GM18520 (cell line): ENCODE data around the gene SFXN5.
"Not testable (repeated sequence)": the region's sequence is repeated elsewhere in the genome, so short reads cannot be mapped to it uniquely, and the experiment has no call there.

Source experiments
- ATAC-seq: cut with Tn5 transposase; IDR thresholded peaks from one replicate; pipeline ENCODE4 v1.9.1; 2021; ENCODE audit not compliant: unreplicated experiment

Gene SFXN5

GRCh38 chr2:73071360-73072128 is at the start of gene SFXN5:
Gene SFXN5, minus strand, starts transcription at chr2:73071712. Its CDS starts 7 bp downstream, at chr2:73071705.
- ATAC-seq, result peak; percentile 58

- ATAC-seq, result not testable (repeated sequence)
Measured at GRCh38 chr2:73119611-73120239, 48.2 kb upstream of the SFXN5 start.

- ATAC-seq, result no peak
Measured at GRCh38 chr2:73117441-73117840, 45.9 kb upstream of the SFXN5 start.

GRCh38 chr2:73116182-73116960 is 44.9 kb upstream of the SFXN5 start:
- ATAC-seq, result no peak

- ATAC-seq, result no peak
Measured at GRCh38 chr2:73114273-73114867, 42.9 kb upstream of the SFXN5 start.

- no peak for ATAC-seq
Measured at GRCh38 chr2:73112913-73113854, 41.7 kb upstream of the SFXN5 start, which contains the start of gene RAB11FIP5. Gene RAB11FIP5, minus strand, starts transcription at chr2:73112948. Its CDS starts 171 bp downstream, at chr2:73112777.

GRCh38 chr2:73112026-73112912 is 40.8 kb upstream of the SFXN5 start:
- ATAC-seq, result no peak

GRCh38 chr2:73111073-73112025 is 39.8 kb upstream of the SFXN5 start:
- no peak for ATAC-seq

- ATAC-seq, result no peak
Measured at GRCh38 chr2:73110168-73111072, 38.9 kb upstream of the SFXN5 start.

- no peak for ATAC-seq
Measured at GRCh38 chr2:73109431-73110167, 38.1 kb upstream of the SFXN5 start.

GRCh38 chr2:73107211-73107926 is 35.9 kb upstream of the SFXN5 start:
- ATAC-seq, result no peak

- ATAC-seq, result no peak
Measured at GRCh38 chr2:73106791-73107190, 35.3 kb upstream of the SFXN5 start.

- ATAC-seq, result no peak
Measured at GRCh38 chr2:73105511-73105971, 34.0 kb upstream of the SFXN5 start.

- no peak for ATAC-seq
Measured at GRCh38 chr2:73104933-73105332, 33.4 kb upstream of the SFXN5 start.

- no peak for ATAC-seq
Measured at GRCh38 chr2:73103018-73103542, 31.6 kb upstream of the SFXN5 start.
